ENCODE measurements around the gene RNU2-1.

DNA sequence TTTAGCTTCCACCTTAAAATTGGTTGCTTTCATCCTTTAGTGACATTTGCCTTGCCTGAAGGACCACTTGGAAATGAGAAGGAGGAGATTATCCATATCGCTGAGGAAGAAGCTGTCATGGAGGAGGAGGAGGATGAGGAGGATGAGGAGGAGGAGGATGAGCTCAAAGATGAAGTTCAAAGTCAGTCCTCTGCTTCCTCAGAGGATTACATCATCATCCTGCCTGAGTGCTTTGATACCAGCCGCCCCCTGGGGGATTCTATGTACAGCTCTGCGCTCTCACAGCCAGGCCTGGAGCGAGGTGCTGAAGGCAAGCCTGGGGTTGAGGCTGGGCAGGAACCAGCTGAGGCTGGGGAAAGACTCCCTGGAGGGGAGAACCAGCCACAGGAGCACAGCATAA lies 33.6 kb downstream of the RNU2-1 start:
- TF ChIP-seq EZH2 (IDR thresholded peaks at IDR 0.05) (no peak), POLR2AphosphoS5 (IDR thresholded peaks at IDR 0.05; ENCODE audit: borderline replicate concordance, low read depth, low read length) (no peak)

Measured in SK-N-MC (cell line).